ENCODE results near the gene TNS1. TPM values are rescaled to one million over a fixed set of nuclear protein-coding genes. Genes with fewer than 3 reads are reported as not detected.

Gene TNS1
- total and polyA plus RNA-seq, 10 of the 15 experiments (the other 5 are each of a cell fraction or from before 2014, with no cell fraction given): 0.05 to 0.44 TPM; not detected in 8

DNA sequence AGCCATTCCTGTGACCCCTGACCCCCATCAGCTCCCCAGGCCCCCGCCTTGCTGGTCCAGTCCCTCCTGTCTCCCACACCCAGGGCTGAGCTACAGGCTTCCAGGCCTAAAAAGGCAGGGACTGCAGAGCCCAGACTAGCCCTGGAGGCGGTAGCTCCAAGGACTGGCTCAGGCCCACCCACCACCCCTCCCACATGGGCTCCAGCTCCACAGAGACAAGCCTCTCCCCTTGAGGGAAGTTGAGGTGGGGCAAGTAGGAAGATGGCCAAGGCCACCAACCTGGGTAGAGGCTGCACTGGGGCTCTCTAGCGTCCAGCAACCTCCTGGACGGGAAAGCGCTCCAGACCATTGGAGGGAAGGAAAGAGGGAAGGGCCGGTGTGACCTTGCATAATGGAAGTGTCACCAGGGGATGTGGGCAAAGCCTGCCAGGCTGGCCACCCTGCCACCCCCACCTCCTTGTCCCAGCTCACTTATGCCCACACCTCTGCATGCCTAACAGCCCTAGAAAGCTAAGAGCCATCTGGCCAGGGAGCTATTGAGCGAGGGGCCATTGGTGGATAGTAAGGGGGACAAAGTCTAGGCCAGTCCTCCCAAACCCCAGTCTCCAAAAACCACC, 63.1 kb downstream of the TNS1 start (continued):
- TF ChIP-seq, protein P1, sequence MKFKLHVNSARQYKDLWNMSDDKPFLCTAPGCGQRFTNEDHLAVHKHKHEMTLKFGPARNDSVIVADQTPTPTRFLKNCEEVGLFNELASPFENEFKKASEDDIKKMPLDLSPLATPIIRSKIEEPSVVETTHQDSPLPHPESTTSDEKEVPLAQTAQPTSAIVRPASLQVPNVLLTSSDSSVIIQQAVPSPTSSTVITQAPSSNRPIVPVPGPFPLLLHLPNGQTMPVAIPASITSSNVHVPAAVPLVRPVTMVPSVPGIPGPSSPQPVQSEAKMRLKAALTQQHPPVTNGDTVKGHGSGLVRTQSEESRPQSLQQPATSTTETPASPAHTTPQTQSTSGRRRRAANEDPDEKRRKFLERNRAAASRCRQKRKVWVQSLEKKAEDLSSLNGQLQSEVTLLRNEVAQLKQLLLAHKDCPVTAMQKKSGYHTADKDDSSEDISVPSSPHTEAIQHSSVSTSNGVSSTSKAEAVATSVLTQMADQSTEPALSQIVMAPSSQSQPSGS (IDR thresholded peaks at IDR 0.05; ENCODE audit: low read length): no peak
- TF ChIP-seq KLF5 (IDR thresholded peaks at IDR 0.05; ENCODE audit: partially characterized antibody): no peak
- TF ChIP-seq, protein P2, sequence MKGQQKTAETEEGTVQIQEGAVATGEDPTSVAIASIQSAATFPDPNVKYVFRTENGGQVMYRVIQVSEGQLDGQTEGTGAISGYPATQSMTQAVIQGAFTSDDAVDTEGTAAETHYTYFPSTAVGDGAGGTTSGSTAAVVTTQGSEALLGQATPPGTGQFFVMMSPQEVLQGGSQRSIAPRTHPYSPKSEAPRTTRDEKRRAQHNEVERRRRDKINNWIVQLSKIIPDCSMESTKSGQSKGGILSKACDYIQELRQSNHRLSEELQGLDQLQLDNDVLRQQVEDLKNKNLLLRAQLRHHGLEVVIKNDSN (IDR thresholded peaks at IDR 0.05; ENCODE audit: borderline replicate concordance, extremely low read length, insufficient read depth, low read depth, low read length): no peak
- TF ChIP-seq NR2C1 (IDR thresholded peaks at IDR 0.05): no peak
- TF ChIP-seq NRF1 (conservative IDR thresholded peaks at IDR 0.05; ENCODE audit: low read depth, low read length): no peak
- no peak for TF ChIP-seq TAF1 (IDR thresholded peaks at IDR 0.05; ENCODE audit: borderline replicate concordance, low read depth, low read length)
- TF ChIP-seq STAT1 (conservative IDR thresholded peaks at IDR 0.05): no peak
- TF ChIP-seq IRF4 (IDR thresholded peaks at IDR 0.05; ENCODE audit: low read depth, low read length): no peak
- TF ChIP-seq ZBED1 (IDR thresholded peaks at IDR 0.05; ENCODE audit: borderline replicate concordance): no peak
- no peak for TF ChIP-seq DPF2 (IDR thresholded peaks at IDR 0.05)

DNA sequence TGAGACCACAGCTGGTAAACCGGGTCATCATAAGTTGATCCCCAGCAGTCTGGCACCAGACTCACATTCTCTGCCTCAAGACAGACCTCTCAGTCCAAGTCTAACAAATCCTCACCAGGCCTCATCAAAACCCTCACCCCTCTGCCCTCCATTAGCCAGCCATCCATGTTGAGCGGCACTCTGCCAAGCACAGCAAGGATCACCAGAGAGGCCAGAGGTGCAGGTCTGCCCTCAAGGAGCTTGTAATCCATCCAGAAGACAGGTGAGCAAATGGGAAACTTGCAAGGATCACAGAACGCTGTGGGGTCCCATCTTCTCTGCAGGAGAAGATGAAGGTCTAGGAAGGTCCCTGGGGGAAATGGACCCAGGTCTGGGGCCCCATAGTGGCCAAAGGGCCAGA, 63.6 kb downstream of the TNS1 start:
- Histone ChIP-seq H3K9ac (ENCODE audit: control insufficient read depth, insufficient read depth, low read length) (no peak overlapping the region), H3K4me1 (ENCODE audit: control insufficient read depth, insufficient read depth, low read length) (no peaks in the 10 kb centered on the region), H3K27ac (ENCODE audit: control insufficient read depth, insufficient read depth) (no peak overlapping the region), H3K27me3 (replicated peaks in 1 of 2; ENCODE audit: control insufficient read depth in 2 of 2, insufficient read depth in 2 of 2, low read length in 1 of 2) (no peaks in the 10 kb centered on the region; a peak in 2 of 4 replicates), H2AFZ (ENCODE audit: control insufficient read depth, low read depth, low read length) (no peak overlapping the region), H3K9me3 (replicated peaks; ENCODE audit: control insufficient read depth, insufficient read depth, low read length) (no peaks in the 10 kb centered on the region), H3K36me3 (ENCODE audit: control insufficient read depth in 2 of 2, insufficient read depth in 2 of 2, low read length in 1 of 2) (no peaks in the 10 kb centered on the region), H3K79me2 (ENCODE audit: control insufficient read depth, insufficient read depth, low read length) (no peaks in the 10 kb centered on the region), H3K4me3 (no peak overlapping the region), H4K20me1 (ENCODE audit: control insufficient read depth, insufficient read depth) (no peaks in the 10 kb centered on the region; the same call in 1 of the 2 replicates), H3K4me2 (ENCODE audit: control insufficient read depth, insufficient read depth) (no peak overlapping the region)
- POLR2A ChIA-PET: no interaction called here
- SMC1A ChIA-PET (ENCODE audit: uncharacterized antibody, unreplicated experiment): no interaction called here
- no peak for FAIRE-seq
- CTCF ChIA-PET: interaction anchor here (1.3 kb wide), 1 partner anchor 154 kb away, joined by 3 read pairs; no protein-coding TSS in a partner anchor
- 23% methylated on average over 3 of the region's 3 CpGs for WGBS (ENCODE audit: insufficient coverage, insufficient replicate concordance, low lambda C conversion rate, missing lambda C conversion rate)
- intact Hi-C loops (cut with micrococcal nuclease; ENCODE audit: unreplicated experiment): no loop called here
- ATAC-seq: no peak
- RAD21 ChIA-PET (ENCODE audit: unreplicated experiment): no interaction called here
- no TSS peak for BruUV-seq (replicated peaks)
- TF ChIP-seq JUNB (IDR thresholded peaks at IDR 0.05) (no peak), EGR1 (IDR thresholded peaks at IDR 0.05; ENCODE audit: borderline replicate concordance in 1 of 2, low read depth in 2 of 2, low read length in 2 of 2) (no peak), TBL1XR1 (IDR thresholded peaks at IDR 0.05; ENCODE audit: low read depth, low read length) (no peak), FOXK2 (IDR thresholded peaks at IDR 0.05) (no peak), RAD51 (IDR thresholded peaks at IDR 0.05) (no peak), ZBTB40 (IDR thresholded peaks at IDR 0.05; ENCODE audit: borderline replicate concordance) (no peak)
- TF ChIP-seq, protein P1 (IDR thresholded peaks at IDR 0.05; ENCODE audit: low read length): no peak
- no peak for DNase-seq (ENCODE audit: low read depth, low spot score)
- in situ Hi-C loops (cut with MboI): no loop called here
